CD4-positive, alpha-beta T cell (primary cell): ENCODE data around the gene LPP. TPM values are rescaled to one million over a fixed set of nuclear protein-coding genes. Genes with fewer than 3 reads are reported as not detected.

Source experiments
- ATAC-seq: fragments of 200-7000 bp; cut with Tn5 transposase; one replicate; pipeline ENCODE4 v1.10.0; 2022; ENCODE audit warnings: mild to moderate bottlenecking; ENCODE audit not compliant: poor library complexity
- CTCF ChIA-PET: fragments of 350-600 bp; sonication (Branson Sonifier 250); formaldehyde crosslinking; loops from one replicate; lab custom pipeline; 2021; ENCODE audit warnings: antibody characterized with exemption, inconsistent platforms; lab: Charles Lee
- POLR2A ChIA-PET: fragments of 350-600 bp; sonication (Branson Sonifier 250); formaldehyde crosslinking; loops from one replicate; lab custom pipeline; 2021; ENCODE audit warnings: antibody characterized with exemption, inconsistent platforms; lab: Charles Lee
- DNase-seq, 14 experiments: peaks; one replicate each; pipeline ENCODE4 v3.0.0-alpha.2; 2013 to 2020; ENCODE audit warnings: mixed read lengths in 2 of 14
- H3K27ac ChIP-seq, 2 donors: one replicate each; pipeline versions ENCODE4 v1.5.1 to v1.7.0; 2013; ENCODE audit warnings: low read length in 2 of 2, low read depth in 1 of 2, mild to moderate bottlenecking in 1 of 2
- H3K27me3 ChIP-seq, 2 experiments: 1 replicate in 1 of 2; 2 replicates in 1 of 2; pipeline versions ENCODE4 v1.6.1 to v1.7.0; 2013; ENCODE audit warnings: low read length in 2 of 2, control low read depth in 1 of 2, mild to moderate bottlenecking in 1 of 2, moderate library complexity in 1 of 2; ENCODE audit not compliant: insufficient read depth in 2 of 2, control insufficient read depth in 1 of 2
- H3K36me3 ChIP-seq: one replicate; pipeline ENCODE4 v1.6.1; 2013; ENCODE audit warnings: low read length, control low read depth; ENCODE audit not compliant: insufficient read depth
- H3K4me1 ChIP-seq: one replicate; pipeline ENCODE4 v1.6.1; 2013; ENCODE audit warnings: low read length, control low read depth; ENCODE audit not compliant: insufficient read depth
- H3K4me3 ChIP-seq: one replicate; pipeline ENCODE4 v1.5.1; 2013; ENCODE audit warnings: mild to moderate bottlenecking, low read length, moderate library complexity
- H3K9me3 ChIP-seq, 2 experiments: 1 replicate in 1 of 2; 2 replicates in 1 of 2; pipeline versions ENCODE4 v1.6.1 to v1.7.0; 2013; ENCODE audit warnings: low read length in 2 of 2, mild to moderate bottlenecking in 2 of 2, control low read depth in 1 of 2, moderate library complexity in 1 of 2; ENCODE audit not compliant: control insufficient read depth in 1 of 2, insufficient read depth in 1 of 2
- H3K27ac Mint-ChIP-seq: one replicate; pipeline ENCODE4 v1.8.0; 2020; ENCODE audit warnings: mixed read lengths
- H3K27me3 Mint-ChIP-seq: one replicate; pipeline ENCODE4 v1.8.0; 2021; ENCODE audit warnings: mixed read lengths
- H3K36me3 Mint-ChIP-seq: one replicate; pipeline ENCODE4 v1.8.0; 2021; ENCODE audit warnings: low read depth, mixed read lengths
- H3K4me1 Mint-ChIP-seq: one replicate; pipeline ENCODE4 v1.8.0; 2021; ENCODE audit warnings: low read depth, mixed read lengths
- H3K4me3 Mint-ChIP-seq: one replicate; pipeline ENCODE4 v1.8.0; 2020; ENCODE audit warnings: mild to moderate bottlenecking, mixed read lengths
- H3K9me3 Mint-ChIP-seq: one replicate; pipeline ENCODE4 v1.8.0; 2020; ENCODE audit warnings: mixed read lengths
- CTCF ChIP-seq: fragments of 200-600 bp; IDR thresholded peaks from one replicate; pipeline ENCODE4 v1.8.0; 2022; ENCODE audit warnings: antibody characterized with exemption, mild to moderate bottlenecking
- intact Hi-C, 2 experiments: fragments of 100-400 bp; cut with DNase I in 1 of 2; cut with micrococcal nuclease in 1 of 2; formaldehyde crosslinking; loops; one replicate each; pipeline versions ENCODE4 v1.15.1 to v1.9.0; 2023 to 2025; cut with DNase I, micrococcal nuclease
- total RNA-seq, 174 experiments: library from RNA in 2 of 174; stranded (reverse) in 2 of 174; gene quantifications; one replicate each; pipeline ENCODE4 v1.2.3 and lab custom pipeline; 2021 to 2026

LPP gene
- total RNA-seq, 2 experiments from 2014 or later = 45.6 to 45.9 TPM

GRCh38 chr3:188900421-188900951 lies 746.5 kb downstream of the LPP start:
- Histone ChIP-seq H3K9me3 (no peaks in the 10 kb centered on the region), H3K27me3 (no peaks in the 10 kb centered on the region), H3K4me1 (no peaks in the 10 kb centered on the region), H3K27ac (no peak overlapping the region), H3K36me3 (no peaks in the 10 kb centered on the region), H3K4me3 (no peak overlapping the region)
- ATAC-seq (no peak), DNase-seq (peak in 1 of 14 experiments; percentile 11)
- ChIA-PET CTCF (no interaction called here), POLR2A (interaction anchor here (1.6 kb wide), 1 partner anchor 17 kb away, joined by 4 read pairs; no protein-coding TSS in a partner anchor)
- Mint-ChIP-seq H3K9me3 (no peaks in the 10 kb centered on the region), H3K27me3 (no peaks in the 10 kb centered on the region), H3K4me3 (no peak overlapping the region), H3K27ac (no peak overlapping the region), H3K4me1 (no peaks in the 10 kb centered on the region), H3K36me3 (no peaks in the 10 kb centered on the region)
- intact Hi-C loops = no loop called here
- no peak for TF ChIP-seq CTCF

- ChIA-PET POLR2A (interaction anchor here (1.6 kb wide), 1 partner anchor 16 kb away, joined by 4 read pairs; no protein-coding TSS in a partner anchor), CTCF (no interaction called here)
- Histone ChIP-seq H3K36me3 (no peaks in the 10 kb centered on the region), H3K27me3 (no peaks in the 10 kb centered on the region), H3K9me3 (no peaks in the 10 kb centered on the region), H3K27ac (no peak overlapping the region), H3K4me1 (no peaks in the 10 kb centered on the region), H3K4me3 (no peak overlapping the region)
- ATAC-seq = no peak
- Mint-ChIP-seq H3K4me3 (no peak overlapping the region), H3K27me3 (no peaks in the 10 kb centered on the region), H3K4me1 (no peaks in the 10 kb centered on the region), H3K27ac (no peak overlapping the region), H3K9me3 (no peaks in the 10 kb centered on the region), H3K36me3 (no peaks in the 10 kb centered on the region)
- TF ChIP-seq CTCF = no peak
- intact Hi-C loops = no loop called here
- DNase-seq = no peak
Measured at GRCh38 chr3:188901126-188901525, 747.2 kb downstream of the LPP start.

DNA sequence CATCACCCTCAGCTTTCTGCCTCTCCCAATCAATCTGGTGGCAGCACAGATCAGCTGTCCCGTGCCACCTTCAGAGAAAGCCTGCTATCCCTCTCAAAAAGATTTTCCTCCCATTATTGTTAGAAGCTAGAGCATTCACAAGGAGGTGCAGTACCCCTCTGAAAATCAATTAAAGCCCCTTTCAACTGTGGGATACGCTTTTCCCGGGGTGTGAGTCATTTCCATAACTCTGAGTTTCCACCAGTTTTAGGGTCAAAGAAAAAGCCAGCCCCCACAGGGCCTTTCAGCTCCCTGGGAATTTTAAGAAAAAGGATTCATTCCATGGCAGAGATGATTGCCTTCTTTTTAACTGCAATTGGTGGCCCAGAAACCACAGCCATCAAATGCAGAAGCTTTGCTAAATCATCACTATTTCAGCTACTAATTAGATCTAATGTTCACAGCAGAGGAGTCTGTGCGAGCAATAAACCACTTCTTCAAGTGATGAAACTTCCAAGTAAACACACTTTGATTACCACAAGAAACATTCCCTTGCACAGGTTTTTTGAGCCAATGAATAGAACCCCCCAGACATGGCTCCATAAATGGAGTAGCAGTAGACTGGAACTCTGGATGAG lies 747.8 kb downstream of the LPP start:
- Mint-ChIP-seq H3K27ac (no peak overlapping the region), H3K36me3 (no peaks in the 10 kb centered on the region), H3K9me3 (no peaks in the 10 kb centered on the region), H3K4me1 (no peaks in the 10 kb centered on the region), H3K4me3 (no peak overlapping the region), H3K27me3 (no peaks in the 10 kb centered on the region)
- H3K27me3 ChIP-seq = no peaks in the 10 kb centered on the region
- ATAC-seq (no peak), DNase-seq (no peak)
- H3K4me1 ChIP-seq = no peaks in the 10 kb centered on the region
- intact Hi-C loops = no loop called here
- POLR2A ChIA-PET = interaction anchor here (1.6 kb wide), 1 partner anchor 15 kb away, joined by 4 read pairs; no protein-coding TSS in a partner anchor
- TF ChIP-seq CTCF = no peak
- no peaks in the 10 kb centered on the region for H3K36me3 ChIP-seq
- no peak overlapping the region for H3K27ac ChIP-seq
- no peaks in the 10 kb centered on the region for H3K9me3 ChIP-seq
- no peak overlapping the region for H3K4me3 ChIP-seq
- CTCF ChIA-PET = no interaction called here
